GM18873 (cell line): ENCODE data around the gene SYDE1.

ENCODE experiments used
- ATAC-seq: cut with Tn5 transposase; IDR thresholded peaks from one replicate; pipeline ENCODE4 v1.9.1; 2021; ENCODE audit warnings: mild to moderate bottlenecking, moderate library complexity, moderate number of reproducible peaks; ENCODE audit not compliant: unreplicated experiment, low FRiP score

SYDE1 gene

DNA sequence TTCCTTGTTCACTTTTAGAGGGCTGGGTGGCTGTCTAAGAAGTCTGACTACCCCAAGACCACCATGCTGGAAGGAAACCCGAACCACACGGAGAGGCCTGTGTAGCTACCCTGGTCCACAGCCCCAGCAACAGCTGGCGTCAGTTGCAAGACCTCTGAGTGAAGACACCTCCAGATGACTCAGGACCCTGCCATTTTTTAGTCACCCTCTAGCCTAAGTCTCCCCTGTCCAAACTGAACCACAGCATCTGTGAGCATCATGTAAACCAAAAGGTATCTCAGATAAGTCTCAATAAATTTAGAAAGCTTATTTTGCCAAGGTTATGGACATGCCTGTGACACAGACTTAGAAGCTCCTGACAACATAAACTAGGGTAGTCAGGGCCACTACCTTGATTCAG, 2.2 kb upstream of the SYDE1 start:
- no peak for ATAC-seq

DNA sequence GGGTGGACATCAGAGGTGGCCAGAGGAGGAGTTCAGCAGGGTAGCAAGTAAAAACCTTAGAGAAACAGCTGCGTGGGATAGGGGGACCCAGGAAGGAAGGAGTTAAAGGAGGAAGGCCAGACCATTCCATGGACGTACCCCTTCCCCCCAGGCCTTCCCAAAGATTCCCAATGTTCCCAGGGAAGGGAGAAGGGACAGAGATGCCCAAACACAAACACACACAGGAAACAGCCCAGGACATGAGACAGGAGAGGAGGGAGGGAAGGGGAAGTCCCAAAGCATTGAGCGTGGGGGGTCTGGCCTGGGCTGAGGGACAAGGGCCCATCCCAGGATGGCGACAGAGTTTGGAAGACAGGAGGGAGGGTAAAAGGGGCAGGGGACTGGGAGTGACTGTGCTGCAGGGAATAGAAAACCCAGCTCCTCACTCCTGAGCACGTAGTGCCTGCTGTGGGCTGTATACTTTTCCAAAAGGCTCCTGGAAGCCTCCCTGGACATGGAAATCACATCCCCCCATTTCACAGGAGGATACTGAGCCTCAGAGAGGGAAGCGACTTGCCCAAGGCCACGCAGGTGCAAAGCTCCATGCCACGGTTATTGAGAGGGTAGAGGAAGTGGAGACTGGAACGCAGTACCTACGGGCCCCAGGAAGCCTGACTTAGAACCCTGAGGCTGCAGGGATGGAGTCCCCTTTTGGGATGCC, 1.1 kb downstream of the SYDE1 start:
- no peak for ATAC-seq

DNA sequence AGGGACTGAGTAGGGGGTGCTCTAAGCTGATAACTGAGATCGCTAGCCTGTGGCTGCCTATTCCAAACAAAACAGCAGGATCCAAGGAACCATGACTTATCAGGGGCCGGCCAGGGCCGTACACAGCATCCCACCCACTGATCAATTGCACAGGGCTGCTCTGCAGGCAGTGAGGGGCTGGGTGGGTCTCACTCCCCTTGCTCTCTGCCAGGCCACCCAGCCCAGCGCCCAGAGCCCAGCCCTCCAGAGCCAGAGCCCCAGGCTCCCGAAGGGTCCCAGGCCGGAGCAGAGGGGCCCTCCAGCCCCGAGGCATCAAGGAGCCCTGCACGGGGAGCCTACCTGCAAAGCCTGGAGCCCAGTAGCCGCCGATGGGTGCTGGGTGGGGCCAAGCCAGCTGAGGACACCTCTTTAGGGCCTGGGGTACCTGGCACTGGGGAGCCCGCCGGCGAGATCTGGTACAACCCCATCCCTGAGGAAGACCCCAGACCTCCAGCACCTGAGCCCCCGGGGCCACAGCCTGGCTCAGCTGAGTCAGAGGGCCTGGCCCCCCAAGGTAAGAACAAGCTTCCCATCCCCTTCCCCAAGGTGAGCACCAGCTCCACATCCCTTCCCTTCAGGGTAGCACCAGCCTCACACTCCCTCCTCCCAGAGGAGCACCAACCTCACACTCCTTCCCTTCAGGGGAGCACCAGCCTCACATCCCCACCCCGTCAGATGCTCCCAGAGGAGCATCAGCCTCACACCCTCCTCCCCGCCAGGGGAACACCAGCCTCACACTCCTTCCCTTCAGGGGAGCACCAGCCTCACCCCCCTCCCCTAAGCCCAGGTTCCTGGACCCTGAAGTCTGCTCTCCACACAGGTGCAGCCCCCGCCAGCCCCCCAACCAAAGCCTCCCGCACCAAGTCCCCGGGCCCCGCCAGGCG, 1.9 kb downstream of the SYDE1 start:
- no peak for ATAC-seq

DNA sequence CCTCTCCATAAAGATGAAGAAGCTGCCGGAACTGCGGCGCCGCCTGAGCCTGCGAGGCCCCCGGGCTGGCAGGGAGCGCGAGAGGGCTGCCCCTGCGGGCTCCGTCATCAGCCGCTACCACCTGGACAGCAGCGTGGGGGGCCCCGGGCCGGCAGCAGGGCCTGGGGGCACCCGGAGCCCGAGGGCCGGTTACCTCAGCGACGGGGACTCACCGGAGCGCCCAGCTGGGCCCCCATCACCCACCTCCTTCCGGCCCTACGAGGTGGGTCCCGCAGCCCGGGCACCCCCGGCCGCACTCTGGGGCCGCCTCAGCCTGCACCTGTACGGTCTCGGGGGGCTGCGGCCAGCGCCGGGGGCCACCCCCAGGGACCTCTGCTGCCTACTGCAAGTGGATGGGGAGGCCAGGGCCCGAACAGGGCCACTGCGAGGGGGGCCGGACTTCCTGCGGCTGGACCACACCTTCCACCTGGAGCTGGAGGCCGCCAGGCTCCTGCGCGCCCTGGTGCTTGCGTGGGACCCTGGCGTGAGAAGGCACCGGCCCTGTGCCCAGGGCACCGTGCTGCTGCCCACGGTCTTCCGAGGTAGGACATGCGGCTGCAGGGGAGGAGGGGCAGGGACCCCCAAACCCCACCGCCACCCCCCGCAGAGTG, 2.7 kb downstream of the SYDE1 start:
- ATAC-seq = no peak

DNA sequence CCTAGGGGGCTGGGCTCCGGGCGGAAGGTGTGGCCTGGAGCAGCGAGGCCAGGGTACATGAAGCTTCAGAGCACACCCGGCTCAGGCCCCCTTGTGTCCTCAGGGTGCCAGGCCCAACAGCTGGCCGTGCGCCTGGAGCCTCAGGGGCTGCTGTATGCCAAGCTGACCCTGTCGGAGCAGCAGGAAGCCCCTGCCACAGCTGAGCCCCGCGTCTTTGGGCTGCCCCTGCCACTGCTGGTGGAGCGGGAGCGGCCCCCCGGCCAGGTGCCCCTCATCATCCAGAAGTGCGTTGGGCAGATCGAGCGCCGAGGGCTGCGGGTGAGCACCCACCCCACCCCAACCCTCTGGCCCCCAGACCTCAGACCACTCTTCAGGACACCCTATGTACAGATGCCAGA, 3.2 kb downstream of the SYDE1 start:
- ATAC-seq = no peak

DNA sequence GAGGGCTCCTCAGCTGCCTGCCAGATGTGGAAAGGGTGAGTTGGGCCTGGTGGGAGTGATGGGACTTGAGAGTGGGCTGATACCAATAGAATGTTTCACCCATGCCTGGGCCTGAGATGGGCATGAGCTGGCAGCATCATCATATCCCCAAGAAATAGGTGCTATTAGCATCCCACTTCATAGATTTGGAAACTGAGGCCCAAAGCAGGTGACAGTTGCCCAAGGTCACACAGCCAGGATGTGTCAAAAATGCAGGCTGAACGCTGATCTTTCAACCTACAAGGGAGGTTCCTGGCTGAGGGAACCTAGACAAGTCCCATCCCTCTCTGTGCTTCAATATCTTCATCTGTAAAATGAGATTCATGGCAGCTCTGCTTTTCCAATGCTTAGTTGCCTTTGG, 4.6 kb downstream of the SYDE1 start:
- ATAC-seq = no peak

DNA sequence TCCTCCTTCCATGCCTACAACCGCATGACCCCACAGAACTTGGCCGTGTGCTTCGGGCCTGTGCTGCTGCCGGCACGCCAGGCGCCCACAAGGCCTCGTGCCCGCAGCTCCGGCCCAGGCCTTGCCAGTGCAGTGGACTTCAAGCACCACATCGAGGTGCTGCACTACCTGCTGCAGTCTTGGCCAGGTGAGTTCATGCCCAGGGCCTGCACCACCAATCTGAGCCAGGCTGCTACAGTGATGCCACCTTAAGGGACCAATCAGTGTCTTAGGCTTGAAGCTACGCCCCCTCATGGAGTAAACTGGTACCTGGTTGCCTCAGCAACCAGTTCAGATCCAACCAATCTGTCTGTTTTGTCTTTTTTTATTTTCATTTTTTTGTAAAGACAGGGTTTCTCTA, 5.2 kb downstream of the SYDE1 start:
- no peak for ATAC-seq

DNA sequence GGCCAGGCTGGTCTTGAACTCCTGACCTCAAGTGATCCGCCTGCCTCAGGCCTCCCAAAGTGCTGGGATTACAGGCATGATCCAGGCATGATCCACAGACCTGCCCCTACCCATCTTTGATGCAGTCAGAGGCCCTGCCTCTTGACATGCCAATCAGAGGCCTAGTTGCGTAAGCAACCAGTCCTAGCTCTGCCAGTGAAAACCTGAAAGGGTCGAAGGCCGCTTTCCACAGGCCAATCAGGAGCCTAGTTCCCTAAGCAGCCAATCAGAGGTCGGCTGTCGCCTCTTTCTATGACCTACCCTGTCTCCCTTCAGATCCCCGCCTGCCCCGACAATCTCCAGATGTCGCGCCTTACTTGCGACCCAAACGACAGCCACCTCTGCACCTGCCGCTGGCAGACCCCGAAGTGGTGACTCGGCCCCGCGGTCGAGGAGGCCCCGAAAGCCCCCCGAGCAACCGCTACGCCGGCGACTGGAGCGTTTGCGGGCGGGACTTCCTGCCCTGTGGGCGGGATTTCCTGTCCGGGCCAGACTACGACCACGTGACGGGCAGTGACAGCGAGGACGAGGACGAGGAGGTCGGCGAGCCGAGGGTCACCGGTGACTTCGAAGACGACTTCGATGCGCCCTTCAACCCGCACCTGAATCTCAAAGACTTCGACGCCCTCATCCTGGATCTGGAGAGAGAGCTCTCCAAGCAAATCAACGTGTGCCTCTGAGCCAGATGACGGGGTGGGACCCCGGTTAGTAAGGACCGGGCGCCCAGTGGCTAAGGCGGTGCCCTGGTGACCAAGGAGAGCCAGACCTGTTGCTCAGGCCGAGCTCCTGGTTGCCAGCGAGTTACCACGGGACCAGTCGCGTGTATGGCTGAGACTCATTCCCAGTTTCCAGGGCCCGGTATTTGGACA, 6.3 kb downstream of the SYDE1 start:
- ATAC-seq = no peak

DNA sequence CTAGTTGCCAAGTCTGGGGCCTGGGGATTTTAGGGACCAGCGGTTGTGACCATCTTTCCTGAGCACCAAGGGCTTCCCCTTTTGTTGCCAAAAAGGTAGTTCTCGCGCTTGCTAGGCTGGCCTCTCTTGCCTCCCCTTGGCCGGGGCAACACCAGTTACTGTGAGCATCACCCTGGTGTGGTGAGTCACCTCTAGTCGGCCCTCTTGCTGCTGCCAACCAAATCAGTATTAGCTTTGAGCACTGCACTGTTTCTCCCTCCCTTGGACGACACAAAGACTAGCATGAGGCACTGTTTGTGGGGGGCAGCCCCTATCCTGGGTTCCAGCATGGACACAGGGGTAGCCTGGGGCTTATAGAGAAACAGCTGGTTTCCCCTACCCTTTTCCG, 6.9 kb downstream of the SYDE1 start:
- no peak for ATAC-seq

DNA sequence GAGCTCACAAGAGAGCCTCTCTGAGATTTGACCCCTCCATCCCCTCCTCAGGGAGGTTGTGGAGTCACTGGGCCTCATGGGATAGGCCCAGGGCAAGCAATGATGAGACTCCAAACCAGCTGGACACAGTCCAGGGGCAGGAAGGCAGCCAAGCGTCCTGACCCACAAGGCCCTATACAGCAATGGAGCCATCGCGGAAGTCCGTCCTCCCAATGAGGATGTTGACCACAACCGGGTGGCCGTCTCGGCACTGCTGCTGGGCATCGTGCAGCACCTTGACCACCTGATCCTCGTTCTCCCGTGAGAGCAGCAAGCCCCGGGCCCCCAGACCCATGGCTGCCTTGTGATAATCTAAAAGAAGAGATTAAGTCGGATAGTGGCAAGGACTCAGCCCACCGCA, 7.9 kb downstream of the SYDE1 start:
- no peak for ATAC-seq

DNA sequence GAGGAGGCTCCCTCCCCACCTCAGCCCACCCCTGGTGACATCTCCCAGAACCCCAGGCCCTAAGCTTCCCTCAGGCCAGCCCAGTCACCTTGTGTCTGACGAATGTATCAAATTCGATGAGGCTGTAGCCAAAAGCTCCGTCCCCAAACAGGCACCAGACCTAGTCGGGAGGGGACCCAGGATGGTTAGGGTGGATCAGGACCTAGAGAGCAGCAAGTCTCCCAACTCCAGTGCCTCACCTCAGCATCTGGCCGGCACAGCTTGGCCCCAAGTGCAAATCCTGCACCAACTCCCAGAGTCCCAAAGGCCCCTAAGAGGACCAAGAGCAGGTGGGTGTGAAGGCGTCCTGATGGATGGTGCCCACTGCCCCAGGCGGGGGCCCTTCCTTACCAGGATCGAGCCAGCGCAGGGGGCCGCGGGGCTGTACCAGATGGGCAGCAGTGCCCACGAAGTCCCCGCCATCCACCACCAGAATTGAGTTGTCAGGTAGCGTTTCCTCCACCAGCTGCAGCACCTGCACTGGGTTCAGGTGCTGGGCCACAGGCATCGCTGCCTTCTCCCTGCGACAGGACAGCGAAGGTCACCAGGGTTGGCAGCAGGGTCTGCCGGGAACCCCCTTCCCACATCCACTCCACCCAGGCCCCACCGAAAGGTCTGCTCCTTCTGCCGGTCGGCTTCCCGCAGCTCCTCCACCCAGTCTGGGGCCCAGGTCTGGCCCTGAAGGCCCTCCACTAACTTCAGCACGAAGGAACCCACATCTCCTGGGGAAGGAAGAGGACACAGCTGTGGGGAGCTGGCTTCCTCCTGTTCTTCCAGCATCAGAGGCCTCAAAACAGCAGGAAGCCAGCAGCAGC, 8.8 kb downstream of the SYDE1 start:
- no peak for ATAC-seq

DNA sequence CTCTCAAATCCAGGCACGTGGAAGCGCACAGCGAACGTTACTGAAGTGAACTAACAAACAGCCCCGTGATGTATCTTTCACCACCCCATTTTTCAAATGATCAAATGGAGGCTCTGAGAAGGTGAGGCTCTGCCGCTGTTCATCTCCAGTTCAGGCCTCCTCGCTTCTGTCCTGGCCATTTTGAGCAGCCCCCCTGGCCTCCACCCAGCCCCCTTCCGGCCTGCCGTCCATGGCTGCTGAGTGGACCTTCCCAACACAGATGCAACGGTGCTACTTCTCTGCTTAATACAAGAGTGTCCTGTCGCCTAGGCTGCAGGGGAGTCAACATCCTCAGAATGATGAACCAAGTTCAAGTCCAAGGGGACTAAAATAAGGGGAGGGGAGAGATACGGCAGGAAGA, 9.7 kb downstream of the SYDE1 start:
- no peak for ATAC-seq

DNA sequence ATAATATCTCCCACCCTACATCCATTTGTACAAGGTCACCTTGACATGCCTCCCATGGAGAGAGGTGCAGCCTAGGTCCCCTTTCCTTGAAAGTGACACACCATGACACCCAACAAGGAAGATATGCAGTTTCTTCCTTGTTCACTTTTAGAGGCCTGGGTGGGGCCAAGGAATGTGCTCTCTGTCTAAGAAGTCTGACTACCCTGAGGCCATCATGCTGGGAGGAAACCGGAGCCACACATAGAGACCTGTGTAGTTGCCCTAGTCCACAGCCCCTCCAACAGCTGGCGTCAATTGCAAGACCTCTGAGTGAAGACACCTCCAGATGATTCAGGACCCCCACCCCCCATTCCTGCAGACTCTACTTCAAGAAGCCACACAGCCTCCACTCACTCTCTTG, 11.0 kb downstream of the SYDE1 start:
- no peak for ATAC-seq

DNA sequence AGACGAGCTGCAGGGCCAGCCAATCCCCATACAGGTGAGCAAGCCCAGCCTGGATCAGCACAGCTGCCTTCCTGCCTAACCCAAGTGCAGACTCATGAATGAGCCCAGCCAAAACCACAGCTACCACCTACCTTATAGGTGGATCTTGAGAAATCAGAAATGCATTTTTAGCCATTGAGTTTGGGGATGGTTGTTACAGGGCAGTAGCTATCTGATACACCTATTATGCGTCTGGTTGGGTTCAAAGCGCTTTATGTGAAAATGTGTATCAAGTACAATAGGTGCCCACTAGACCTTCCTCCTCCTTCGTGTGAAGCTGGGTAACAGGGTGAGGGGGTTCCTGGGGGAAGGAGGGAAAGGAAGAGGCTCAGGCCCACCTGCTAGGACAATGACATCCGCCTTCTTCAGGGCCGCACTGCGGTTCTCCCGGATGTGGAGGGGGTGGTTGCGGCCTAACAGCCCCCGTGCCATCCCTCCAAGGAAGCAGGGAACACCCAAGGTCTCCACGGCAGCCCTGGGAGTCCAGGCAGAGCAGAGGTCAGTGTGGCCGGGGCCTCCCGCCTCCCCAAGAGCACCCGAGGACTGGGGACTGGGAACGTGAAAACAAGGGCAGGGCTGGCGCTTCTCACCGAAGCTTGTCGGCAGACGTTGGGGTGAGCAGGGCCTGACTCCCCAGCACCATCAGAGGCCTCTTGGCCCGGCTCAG, 11.7 kb downstream of the SYDE1 start:
- no peak for ATAC-seq

DNA sequence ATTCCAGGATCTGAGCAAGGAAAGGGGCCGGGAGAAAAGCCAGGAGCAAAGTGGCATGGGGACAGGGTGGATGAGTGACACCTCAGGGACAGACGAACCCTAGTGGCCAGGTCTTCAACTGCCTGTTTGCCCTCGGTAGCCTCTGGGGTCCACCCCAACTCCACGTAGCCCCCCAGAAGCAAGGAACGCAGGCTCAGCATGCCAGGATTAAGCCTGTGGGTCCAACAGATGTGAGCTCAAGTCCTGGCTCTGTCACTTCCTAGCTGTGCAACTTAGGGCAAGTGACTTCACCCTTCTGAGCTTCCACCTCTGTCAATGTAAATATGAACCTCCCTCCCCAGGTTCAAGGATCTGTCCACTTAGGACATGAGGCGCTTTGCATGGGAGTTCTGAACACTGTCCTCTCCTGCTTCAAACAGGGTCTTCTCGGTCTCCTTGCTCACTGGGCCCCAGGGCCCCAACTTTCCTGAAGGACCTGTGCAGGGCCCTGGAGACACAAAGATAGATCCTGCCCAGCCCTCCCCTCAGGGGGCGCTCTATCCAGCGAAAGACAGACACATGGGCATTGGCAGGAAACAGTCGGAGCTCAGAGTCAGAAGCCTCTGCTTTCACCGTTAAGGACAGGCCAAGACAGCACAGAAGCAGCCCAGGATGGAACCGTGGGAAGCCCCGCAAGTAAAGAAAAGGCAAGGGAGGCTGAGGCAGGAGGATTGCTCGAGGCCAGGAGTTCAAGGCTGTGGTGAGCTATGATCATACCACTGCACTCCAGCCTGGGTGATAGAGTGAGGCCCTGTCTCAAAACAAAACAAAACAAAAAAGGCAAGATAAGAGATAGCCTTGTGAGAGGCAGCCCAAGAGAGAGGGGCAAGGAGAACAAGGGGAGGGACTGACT, 13.2 kb downstream of the SYDE1 start:
- no peak for ATAC-seq

DNA sequence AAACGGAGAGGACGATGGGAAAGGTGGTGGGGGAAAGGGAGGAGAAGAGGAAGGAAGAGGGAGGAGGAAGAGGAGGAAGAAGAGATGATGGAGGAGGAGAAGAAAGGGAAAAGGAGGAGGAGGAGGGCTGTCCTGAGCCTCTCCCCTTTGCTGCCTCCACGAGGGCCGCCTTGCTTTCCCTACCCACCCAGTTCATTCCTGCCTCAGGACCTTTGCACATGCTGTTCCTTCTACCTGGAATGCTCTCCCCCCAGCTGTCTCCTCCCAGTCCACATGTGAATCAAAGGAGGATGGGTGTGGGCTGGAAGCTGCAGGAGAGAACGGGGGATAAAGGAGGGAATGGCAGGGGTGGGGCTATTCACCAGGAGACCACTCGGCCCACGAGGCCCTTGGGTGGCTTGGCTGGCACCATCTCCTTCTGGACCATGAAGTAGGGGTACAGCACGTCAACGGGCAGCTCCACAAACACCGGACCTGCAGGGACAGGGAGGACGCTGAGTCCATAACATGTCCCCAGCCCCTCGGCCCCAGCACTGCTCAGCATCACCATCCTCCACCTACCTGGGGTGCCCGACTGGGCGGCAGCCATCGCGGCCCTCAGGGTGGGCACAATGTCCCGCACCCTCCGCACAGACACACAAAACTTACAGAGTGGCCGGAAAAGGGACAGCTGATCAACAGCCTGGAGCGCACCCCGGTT, 15.3 kb downstream of the SYDE1 start:
- ATAC-seq = no peak
